ENCODE measurements around the gene TSPOAP1.
"Not testable (repeated sequence)": the region's sequence is repeated elsewhere in the genome, so short reads cannot be mapped to it uniquely, and the experiment has no call there.

Gene TSPOAP1

DNA sequence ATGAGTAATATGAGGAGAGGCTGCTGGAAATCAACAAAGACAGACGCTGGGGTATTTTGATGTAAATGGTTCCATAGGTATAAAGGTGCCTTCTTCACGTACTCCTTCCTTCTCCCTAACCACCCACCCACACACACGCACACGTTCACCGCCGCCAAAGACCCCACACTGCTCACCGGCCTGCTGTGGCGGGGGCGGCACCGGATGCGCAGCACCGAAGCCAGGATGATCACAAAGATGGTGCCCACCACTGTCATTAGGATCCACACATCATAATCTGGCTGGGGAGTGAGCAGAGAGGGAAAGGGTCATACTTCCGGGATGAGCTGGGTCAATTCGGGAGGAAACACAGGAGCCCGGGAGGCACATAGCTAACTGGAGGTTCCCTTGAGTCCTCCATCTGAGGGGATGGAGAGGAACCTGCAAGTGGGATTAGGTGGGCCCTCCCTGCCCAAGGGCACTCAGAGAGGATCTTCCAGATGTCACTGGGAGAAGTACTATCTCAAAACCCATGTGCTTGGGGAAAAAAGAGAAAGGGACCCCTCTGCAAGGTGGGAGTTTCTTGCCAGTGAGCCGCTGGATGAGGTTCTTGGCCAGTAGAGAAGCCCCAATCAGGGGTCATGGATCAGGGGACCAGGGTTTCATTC lies 33.9 kb upstream of the TSPOAP1 start:
- DNase-seq: no peak

DNA sequence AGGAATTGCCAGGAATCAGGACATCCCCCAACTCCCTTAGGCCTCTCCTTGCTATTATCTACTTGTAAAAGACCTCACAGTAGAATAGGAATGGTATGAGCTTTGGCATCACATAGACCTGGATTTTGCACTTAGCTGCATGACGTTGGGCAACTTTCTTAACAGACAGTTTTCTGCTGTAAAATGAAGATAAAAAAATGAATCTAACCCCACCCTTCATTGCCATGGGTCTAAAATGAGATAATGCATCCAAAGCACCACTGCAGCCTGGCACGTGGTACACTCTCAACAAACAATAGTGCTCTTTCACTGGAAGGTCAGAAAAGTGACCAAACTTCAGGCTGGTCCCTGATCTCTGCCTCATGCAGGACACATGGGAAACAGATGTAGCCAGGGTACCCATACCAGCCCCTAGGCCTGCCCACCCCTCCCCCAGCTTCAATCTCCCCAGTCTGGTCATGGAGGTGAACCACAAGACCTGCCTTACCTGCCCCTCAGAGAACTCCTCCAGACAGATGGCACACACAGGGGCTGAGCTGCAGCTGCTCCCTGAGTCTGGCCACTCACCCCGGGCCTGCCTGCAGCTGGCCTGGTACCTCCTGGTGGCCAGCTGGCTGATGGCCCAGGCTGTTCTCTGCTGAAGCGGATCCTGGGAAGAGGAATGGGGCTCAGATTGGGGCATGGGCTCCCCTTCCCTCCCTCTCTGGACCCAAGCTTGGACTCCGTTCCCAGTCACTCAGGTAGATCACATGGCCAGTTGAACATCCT lies 31.9 kb upstream of the TSPOAP1 start:
- DNase-seq: no peak

DNA sequence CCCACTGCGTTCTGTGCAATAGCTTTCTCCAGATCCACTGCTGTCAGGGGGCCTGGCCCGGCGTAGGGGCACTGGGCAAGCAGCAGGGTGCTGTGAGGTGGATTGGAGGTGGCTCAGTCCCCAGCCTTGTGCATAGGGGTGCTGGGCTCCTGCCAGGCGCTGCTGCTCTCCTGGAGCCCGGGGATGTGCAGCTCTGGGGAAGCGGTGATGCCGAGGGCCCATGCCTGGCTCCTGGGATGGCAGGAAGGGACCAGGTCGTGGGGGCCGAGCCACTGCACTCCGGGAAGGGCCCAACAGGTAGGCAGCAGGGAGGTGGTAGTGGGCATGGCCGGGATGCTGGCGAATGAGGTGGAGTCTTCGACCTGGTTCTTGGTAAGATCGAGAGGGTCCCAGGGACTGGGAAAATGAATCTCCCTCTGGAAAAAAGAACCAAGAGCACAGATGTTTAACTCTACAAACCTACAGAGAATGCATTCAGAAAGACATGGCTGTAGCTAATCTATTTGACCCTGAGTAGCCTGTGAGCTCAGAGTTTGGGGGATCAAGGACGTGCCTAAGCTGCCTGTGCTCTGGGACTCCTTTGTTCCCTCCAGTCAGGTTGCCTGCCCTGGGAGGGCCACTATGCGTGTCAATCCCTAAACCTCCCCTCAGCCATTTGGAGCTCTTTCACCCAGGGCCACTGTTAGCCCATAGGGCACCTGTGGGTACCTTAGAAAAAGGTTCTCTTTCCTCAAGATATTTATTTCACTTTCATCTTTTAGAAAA lies 30.0 kb upstream of the TSPOAP1 start:
- no peak for DNase-seq

- DNase-seq: no peak
These were observed 29.0 kb upstream of the TSPOAP1 start for GRCh38 chr17:58357312-58358297.

GRCh38 chr17:58356231-58356630 lies 27.6 kb upstream of the TSPOAP1 start:
- no peak for DNase-seq

DNA sequence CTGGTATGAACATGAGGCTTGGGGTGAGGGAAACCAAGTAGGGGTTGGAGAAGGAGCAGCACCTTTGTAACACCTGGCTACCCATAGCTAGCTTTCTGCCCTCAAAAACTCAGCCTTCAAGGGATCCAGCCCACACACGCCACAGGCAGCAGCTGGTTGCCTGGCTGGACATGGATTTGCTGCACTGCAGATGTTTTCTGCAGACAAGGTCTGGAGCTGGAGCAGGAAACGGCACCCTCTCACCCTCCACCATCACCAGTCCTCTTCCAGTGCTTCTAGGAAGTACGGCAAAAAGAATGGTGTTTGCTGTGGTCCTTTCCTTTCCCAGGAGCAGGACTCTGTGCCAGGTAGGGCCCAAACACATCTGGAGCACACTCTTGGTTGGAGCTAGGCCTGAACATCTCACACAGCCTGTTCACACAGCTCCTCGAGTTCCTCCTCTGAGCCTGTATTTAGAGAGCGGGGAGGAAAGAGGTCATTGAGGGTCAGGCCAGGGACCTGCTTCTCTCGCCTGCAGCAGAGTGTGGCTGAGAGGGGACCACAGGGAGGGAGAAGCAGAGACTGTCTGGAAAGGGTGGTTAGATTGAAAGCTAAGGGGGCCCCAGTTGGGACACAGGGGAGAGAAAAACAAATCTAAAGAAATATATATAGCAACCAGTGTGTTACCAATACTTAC lies 26.1 kb upstream of the TSPOAP1 start:
- DNase-seq: no peak

- DNase-seq: no peak
These were observed 24.8 kb upstream of the TSPOAP1 start for GRCh38 chr17:58353389-58353825.

DNA sequence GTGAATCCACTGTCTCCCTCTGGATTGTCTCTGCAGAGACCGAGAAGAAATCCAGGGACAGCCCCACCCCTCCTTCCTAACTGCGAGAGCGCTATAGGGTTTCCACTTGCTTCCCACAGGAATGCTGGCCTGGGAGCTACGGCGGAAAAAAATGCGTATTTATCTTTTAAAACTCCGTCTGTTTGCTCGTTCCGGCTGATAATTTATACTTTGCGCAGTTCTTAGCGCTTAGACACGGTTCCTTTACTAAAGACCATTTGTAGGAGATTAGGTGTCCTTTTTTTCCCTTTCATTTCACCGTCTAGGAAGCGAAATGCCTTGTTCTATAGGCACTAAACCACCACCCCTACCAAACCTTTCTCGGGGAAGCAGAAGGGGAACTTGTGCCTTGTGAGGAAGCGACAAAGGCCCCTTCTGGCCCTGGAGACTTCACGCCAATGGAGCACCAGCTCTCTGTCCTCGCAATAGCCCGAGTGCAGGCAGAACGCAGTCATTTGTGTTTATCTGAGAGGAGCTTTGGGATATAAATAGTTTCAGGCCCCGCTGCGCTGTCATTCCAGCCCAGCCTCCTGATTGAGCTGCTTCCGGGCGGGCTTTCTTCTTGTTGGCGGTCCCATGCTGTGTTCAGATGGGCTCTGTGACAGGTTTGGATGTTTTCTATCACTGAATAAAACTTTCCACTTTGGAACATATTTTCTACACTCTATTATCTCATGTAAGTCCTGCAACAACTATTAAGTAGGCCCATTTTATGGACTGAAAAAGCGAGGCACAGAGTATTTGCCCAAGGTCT lies 24.2 kb upstream of the TSPOAP1 start:
- peak; percentile 8 for DNase-seq

DNA sequence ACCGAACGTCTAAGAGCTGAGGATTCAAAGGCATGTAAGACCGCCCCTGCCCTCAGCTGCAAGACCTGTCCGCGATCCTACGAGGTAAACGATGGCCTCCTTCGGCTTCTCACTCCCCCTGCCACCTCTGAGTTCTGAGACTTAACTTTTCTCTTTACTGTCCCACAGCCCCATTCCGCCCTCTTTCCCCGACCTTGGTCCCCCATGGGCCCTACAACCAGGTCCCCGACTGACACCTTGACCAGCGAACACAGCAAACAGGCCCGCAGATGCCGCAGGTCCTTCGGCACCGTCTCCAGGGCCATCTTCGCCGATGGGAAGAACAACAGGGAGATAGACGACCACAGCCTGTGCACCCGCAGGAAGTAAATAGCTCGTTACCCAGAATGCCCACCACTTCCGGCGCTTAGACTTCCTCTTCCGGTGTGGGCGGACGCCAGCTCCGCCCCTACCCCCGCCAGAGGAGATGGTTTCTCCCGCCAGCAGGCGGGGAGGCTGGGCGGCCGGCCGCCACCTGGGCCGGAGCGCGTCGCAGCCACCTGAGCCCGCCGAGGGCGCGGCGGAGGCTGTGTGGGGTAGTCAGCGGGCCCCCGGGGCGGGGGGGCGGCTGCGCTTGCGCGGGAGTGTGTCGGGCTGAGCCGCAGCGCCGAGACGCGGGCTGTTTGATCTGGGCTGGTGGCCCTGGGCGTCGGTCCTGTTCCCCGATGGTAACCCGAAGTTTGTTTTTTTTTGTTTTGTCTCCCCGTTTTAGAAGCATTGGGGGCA lies 23.4 kb upstream of the TSPOAP1 start, which contains the start of gene SUPT4H1:
TSS of gene SUPT4H1 (minus strand) at position 371 of the 765 bp plus-strand sequence. CDS start at position 305, 66 bp downstream.
- peak; percentile 88 for DNase-seq

GRCh38 chr17:58351182-58351581 lies 22.6 kb upstream of the TSPOAP1 start:
- DNase-seq: no peak

DNA sequence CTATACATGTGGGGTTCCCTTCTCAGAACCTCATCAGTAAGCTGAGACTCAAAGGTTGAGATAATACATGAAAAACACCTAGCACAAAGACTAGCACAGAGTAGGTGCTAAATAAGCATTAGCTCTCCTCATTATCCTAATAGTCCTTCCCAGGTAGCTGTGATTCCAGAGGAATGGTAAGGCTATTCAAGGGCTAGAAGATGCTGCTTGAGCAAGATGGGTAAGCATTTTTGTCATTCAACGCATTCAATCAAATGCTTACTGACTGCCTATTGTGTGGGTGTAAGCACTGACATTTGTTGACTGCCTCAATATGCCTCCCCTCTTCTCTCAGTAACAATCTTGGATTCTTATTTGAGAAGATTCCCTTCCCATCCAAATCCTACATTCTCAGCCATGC lies 19.4 kb upstream of the TSPOAP1 start:
- DNase-seq: no peak

GRCh38 chr17:58345500-58345899 lies 16.9 kb upstream of the TSPOAP1 start:
- DNase-seq: no peak

DNA sequence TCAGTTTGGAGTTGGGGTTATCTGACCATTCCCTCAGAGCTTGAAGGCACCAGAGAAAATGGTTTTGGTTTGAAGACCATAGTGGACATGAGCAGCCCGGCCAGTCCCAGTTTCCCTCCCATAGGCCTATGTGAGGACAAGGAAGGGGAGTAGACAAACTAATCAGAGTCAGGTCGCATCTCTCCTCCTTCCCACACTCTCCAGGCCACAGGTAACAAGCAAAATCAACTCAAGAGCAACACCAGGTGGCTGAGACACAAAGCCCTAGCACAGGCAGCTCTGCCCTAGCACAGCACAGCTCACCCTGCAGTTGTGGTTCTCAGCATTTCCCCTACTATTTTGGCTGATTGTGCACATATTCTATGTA lies 16.2 kb upstream of the TSPOAP1 start:
- DNase-seq: no peak

DNA sequence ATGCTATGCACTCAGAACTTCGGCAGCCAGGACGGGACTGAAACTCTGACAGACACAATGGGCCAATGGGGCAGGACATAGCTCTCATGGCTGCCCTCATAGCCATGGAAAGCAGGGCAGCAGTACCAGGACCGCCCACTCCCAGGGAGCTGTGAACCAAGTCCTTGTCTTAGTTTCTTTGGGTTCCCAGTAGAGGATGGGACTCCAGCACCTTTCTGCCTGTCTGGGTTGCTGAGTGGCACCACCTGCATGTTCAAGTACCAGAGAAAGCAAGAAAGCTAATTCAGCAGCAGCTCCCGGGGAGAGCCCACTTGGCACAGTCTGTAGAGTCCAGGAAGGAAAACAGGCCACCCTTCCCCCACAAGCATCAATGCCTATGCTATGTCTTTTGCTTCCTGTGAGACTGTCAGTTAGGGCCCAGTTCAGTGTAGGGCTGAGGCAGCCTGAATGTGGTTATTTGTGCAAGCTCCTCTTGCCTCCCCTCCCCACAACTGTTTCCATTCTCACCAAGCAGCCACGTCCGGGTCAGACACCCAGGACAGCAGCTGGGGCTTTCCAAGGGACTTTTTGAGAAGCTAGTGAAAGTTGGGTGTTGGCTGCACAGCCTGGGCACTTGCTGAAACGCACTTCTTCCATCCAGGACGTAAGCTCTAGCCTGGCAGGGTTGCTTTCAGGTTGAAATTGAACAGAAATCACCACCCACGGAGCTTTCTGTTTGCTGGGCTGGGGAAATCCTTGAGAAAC lies 15.6 kb upstream of the TSPOAP1 start:
- DNase-seq: no peak

DNA sequence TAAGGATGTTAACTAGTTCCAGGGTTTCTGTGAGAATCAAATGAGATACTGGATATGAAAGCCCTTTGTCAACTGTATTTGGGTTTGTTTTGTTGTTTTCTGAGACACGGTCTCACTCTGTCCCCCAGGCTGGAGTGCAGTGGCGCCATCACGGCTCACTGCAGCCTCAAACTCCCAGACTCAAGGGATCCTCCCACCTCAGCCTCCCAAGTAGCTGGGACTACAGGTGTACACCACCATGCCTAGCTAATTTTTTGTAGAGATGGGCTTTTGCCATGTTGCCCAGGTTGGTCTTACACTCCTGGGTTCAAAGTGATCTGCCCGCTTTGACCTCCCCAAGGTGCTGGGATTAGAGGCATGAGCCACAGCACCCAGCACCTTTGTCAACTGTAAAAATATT lies 14.5 kb upstream of the TSPOAP1 start:
- DNase-seq: no peak

DNA sequence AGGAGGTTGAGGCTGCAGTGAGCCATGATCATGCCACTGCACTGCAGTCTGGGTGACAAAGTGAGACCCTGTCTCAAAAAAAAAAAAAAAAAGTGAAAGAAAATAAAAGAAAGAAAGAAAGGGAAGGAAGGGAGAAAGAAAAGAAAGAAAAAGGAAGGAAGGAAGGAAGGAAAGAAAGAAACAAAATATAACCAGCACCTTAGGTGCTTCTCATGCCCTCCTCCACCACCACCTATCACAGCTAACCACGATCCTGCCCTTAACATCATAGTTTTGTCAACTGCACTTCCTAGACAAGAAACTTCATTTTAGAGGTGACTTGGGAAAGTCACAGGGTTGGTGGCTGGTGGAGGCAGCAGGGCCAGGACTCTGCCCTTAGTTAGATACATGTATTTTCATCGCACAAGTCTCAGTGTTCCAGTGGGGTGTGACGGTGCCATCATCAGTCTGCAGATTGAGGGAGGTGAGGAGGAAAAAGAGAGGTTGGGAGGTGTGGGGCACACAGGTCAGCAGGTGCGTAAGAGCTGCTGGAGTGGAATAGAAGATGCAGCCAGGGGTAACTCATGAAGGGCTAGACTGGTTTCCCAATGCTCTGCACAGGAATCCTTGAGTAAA lies 13.4 kb upstream of the TSPOAP1 start:
- no peak for DNase-seq

GRCh38 chr17:58341136-58341860 lies 12.7 kb upstream of the TSPOAP1 start:
- not testable (repeated sequence) for DNase-seq

DNA sequence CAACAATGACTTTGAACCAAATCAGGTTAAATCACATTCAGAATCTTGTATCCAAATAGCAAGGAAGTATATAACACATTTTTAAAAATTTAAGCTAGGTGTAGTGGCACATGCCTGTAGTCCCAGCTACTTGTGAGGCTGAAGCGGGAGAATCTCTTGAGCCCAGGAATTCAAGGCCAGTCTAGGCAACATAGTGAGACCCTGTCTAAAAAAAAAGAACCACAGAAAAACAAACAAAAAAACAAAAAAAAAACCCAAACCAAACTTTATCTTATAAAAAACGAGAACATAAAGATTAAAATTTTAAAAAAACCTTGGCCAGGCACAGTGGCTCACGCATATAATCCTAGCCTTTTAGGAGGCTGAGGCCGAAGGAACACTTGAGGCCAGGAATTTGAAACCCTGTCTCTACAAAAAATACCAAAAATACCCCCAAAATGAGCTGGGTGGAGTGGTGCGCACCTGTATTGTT lies 11.8 kb upstream of the TSPOAP1 start:
- no peak for DNase-seq

Data from NCI-H1694 (cell line).